Glutamatergic neuron (in vitro differentiated cells): ENCODE measurements around the gene TMEM141. TPM values are rescaled to one million over a fixed set of nuclear protein-coding genes. Genes with fewer than 3 reads are reported as not detected.
A peak's percentile ranks its signal among the peaks of the same experiment; 100 is the strongest.

ENCODE experiments used
- DNase-seq: peaks from one replicate; pipeline ENCODE4 v3.0.0; 2022
- H3K27ac Mint-ChIP-seq: one replicate; pipeline ENCODE4 v1.8.0; 2020; ENCODE audit warnings: mild to moderate bottlenecking, mixed read lengths, inconsistent platforms; ENCODE audit not compliant: unreplicated experiment
- H3K27me3 Mint-ChIP-seq: one replicate; pipeline ENCODE4 v1.8.0; 2020; ENCODE audit warnings: mild to moderate bottlenecking, moderate library complexity, mixed read lengths, inconsistent platforms; ENCODE audit not compliant: unreplicated experiment
- H3K36me3 Mint-ChIP-seq: one replicate; pipeline ENCODE4 v1.8.0; 2020; ENCODE audit warnings: mild to moderate bottlenecking, mixed read lengths, inconsistent platforms; ENCODE audit not compliant: unreplicated experiment
- H3K4me1 Mint-ChIP-seq: one replicate; pipeline ENCODE4 v1.8.0; 2020; ENCODE audit warnings: mild to moderate bottlenecking, low read depth, mixed read lengths, inconsistent platforms; ENCODE audit not compliant: unreplicated experiment
- H3K4me3 Mint-ChIP-seq: one replicate; pipeline ENCODE4 v1.8.0; 2020; ENCODE audit warnings: mild to moderate bottlenecking, mixed read lengths, inconsistent platforms; ENCODE audit not compliant: unreplicated experiment
- H3K9me3 Mint-ChIP-seq: one replicate; pipeline ENCODE4 v1.8.0; 2020; ENCODE audit warnings: mild to moderate bottlenecking, moderate library complexity, mixed read lengths, inconsistent platforms; ENCODE audit not compliant: unreplicated experiment
- CTCF ChIP-seq: fragments of 200-600 bp; sonication (generic); IDR thresholded peaks from one replicate; pipeline ENCODE4 v1.5.0; 2021; ENCODE audit not compliant: partially characterized antibody, unreplicated experiment
- total RNA-seq: library from RNA; stranded (reverse); fragmentation: NEBNext Ultra II Directional; extraction: Animal tissue kit (Norgen Biotek cat#: 25700); gene quantifications from one replicate; pipeline ENCODE4 v1.2.1, GENCODE V29; 2021; ENCODE audit not compliant: unreplicated experiment

TMEM141 gene
- total RNA-seq, 1 donor from 2014 or later, result 46.1 TPM

GRCh38 chr9:136769710-136770191, 21.4 kb upstream of the TMEM141 start:
- Mint-ChIP-seq H3K4me3 (no peak overlapping the region), H3K4me1 (peaks cover 7% of the 10 kb centered on the region), H3K36me3 (no peaks in the 10 kb centered on the region), H3K9me3 (peaks cover 5% of the 10 kb centered on the region), H3K27ac (no peak overlapping the region), H3K27me3 (peaks cover 6% of the 10 kb centered on the region)
- peak; percentile 85 for DNase-seq
- peak; percentile 64 for TF ChIP-seq CTCF

GRCh38 chr9:136771907-136772415, 19.2 kb upstream of the TMEM141 start:
- Mint-ChIP-seq H3K27ac (no peak overlapping the region), H3K36me3 (peaks cover 1% of the 10 kb centered on the region), H3K9me3 (peaks cover 3% of the 10 kb centered on the region), H3K4me3 (no peak overlapping the region), H3K27me3 (peaks cover 9% of the 10 kb centered on the region), H3K4me1 (peaks cover under 1% of the 10 kb centered on the region)
- no peak for TF ChIP-seq CTCF
- no peak for DNase-seq

- H3K4me3 Mint-ChIP-seq, result no peak overlapping the region
- DNase-seq, result no peak
- no peaks in the 10 kb centered on the region for H3K4me1 Mint-ChIP-seq
- H3K27me3 Mint-ChIP-seq, result peaks cover 19% of the 10 kb centered on the region
- peaks cover 8% of the 10 kb centered on the region for H3K9me3 Mint-ChIP-seq
- H3K36me3 Mint-ChIP-seq, result peaks cover 12% of the 10 kb centered on the region
- TF ChIP-seq CTCF, result no peak
- no peak overlapping the region for H3K27ac Mint-ChIP-seq
Observed at GRCh38 chr9:136773386-136774044, 17.6 kb upstream of the TMEM141 start.

GRCh38 chr9:136774416-136775045, 16.6 kb upstream of the TMEM141 start:
- Mint-ChIP-seq H3K27me3 (peaks cover 27% of the 10 kb centered on the region), H3K4me1 (no peaks in the 10 kb centered on the region), H3K27ac (no peak overlapping the region), H3K9me3 (peaks cover 15% of the 10 kb centered on the region), H3K4me3 (no peak overlapping the region), H3K36me3 (peaks cover 20% of the 10 kb centered on the region)
- no peak for TF ChIP-seq CTCF
- DNase-seq, result no peak

- Mint-ChIP-seq H3K27ac (no peak overlapping the region), H3K27me3 (peaks cover 28% of the 10 kb centered on the region), H3K36me3 (peaks cover 20% of the 10 kb centered on the region), H3K4me3 (no peak overlapping the region), H3K9me3 (peaks cover 17% of the 10 kb centered on the region), H3K4me1 (peaks cover 1% of the 10 kb centered on the region)
- DNase-seq, result no peak
- no peak for TF ChIP-seq CTCF
Observed at GRCh38 chr9:136775191-136775590, 16.0 kb upstream of the TMEM141 start.
